Stimulated activated CD8-positive, alpha-beta memory T cell treated with anti-CD3 and anti-CD28 coated beads, Interleukin-12 subunit alpha, Interleukin-12 subunit beta, amount 100 ng/mL, for 4 hours (primary cell): ENCODE results near the gene FKBP11.
"Not testable (repeated sequence)": the region's sequence is repeated elsewhere in the genome, so short reads cannot be mapped to it uniquely, and the experiment has no call there.

Experiments
- DNase-seq: peaks from one replicate; pipeline ENCODE4 v3.0.0-alpha.2; 2020; ENCODE audit warnings: low read depth

Gene FKBP11

DNA sequence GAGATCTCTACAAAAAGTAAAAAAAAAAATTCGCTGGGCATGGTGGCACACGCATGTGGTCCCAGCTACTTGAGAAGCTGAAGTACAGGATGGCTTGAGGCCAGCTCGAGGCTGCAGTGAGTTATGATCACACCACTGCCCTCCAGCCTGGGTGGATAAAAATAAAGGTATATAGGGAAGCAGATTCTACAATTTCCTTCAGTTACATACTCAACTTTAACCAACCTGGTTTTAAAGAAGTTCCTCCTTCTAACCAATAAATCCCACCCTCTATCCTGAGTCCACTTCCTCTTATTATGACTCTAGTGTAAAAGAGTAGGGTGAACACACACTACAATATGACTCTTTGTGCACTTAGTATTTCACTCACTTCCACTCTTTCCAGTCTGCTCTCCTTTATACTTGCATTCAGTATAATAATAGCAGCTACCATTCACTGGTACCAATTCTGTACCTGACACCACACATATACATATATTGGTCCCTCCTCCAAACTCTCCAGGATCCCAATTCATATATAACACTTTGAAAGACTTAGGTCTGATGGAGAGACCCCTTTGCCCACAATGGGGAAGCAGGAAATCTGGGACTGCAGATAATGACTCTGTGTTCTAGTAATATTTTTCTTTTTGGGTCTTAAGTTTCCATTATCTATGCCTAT is 29.7 kb upstream of the FKBP11 start:
- DNase-seq = no peak

- no peak for DNase-seq
These were observed 28.8 kb upstream of the FKBP11 start for GRCh38 chr12:48954061-48954460.

GRCh38 chr12:48952691-48953090 is 27.4 kb upstream of the FKBP11 start:
- DNase-seq = no peak

GRCh38 chr12:48947727-48948126 is 22.4 kb upstream of the FKBP11 start:
- no peak for DNase-seq

DNA sequence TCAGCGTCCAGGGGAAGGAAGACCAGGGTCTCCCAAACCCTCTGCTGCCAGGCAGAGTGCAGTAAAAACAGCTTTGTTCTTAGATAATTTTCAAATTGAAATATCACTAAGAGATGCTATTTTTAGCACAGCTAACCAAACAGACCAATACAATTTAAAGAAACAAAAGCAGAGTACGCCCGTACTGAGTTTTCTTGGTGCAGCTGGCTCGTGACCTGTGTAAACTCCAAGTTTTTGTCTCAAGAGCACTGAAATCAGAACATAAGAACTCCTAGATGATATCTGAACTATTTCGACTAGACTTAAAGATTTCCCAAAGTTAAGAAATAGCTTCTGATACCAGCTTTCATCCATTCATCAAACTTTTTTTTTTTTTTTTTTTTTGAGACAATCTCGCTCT is 21.7 kb upstream of the FKBP11 start:
- no peak for DNase-seq

DNA sequence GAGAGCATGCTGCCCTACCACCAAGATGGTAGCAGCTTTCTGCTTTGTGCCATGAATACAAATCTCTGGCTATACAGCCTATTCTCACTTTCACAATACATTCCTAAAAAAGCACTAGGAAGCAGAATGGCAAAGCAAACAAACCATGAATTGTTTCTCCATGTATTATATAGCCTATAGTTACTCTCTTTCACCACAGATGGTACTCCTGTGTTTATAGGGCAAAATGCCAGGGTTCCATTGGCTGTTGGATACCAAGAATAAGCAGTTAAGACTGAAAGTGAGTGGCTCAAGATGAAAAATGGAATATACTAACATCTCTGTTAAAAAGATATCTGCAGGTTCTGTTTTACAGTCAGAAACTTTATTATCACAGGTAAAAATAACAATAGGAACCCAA is 20.9 kb upstream of the FKBP11 start:
- DNase-seq = no peak

- DNase-seq = no peak
These were observed 17.9 kb upstream of the FKBP11 start for GRCh38 chr12:48943221-48943620.

DNA sequence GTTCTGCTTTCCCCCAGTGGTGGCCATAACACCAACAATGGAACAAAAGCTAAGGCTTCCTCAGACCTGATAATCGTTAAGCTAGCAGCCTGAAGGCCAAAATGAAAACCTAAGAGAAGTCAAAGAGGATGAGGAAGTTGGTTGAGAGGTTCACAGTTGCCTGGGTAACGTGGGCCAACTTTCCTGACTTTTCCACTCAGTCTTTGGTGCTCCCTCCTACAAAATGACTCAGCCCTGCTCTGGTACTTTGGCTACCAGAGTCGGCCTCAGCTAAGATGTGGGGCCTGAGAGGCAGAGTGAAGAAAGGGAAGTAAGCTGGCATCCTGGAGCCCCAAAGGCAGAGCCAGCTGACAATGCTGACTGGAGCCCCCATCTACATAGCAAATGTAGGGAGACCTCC is 14.9 kb upstream of the FKBP11 start:
- DNase-seq = no peak

DNA sequence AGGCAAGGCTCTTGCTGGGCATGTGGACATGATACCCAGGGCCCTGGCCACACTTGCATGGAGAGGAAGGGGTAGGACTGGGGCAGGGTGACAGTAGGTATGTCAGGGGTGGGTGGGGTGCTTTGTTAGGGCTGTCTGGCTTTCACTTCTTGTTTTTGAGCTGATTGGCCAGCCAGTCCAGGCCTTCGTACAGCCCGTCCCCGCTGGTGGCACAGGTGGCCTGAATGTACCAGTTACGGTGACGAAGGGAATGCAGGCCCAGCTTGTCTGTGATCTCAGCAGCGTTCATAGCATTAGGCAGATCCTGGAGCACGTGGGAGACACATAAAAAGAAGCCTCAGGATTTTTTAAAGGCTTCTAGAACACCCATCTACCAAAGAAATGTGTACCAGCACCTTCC is 13.5 kb upstream of the FKBP11 start:
- DNase-seq = no peak

- DNase-seq = no peak
These were observed 11.9 kb upstream of the FKBP11 start for GRCh38 chr12:48937170-48937569.

- peak; percentile 64 for DNase-seq
These were observed 11.2 kb upstream of the FKBP11 start for GRCh38 chr12:48936379-48936979.

- DNase-seq = no peak
These were observed 9.0 kb upstream of the FKBP11 start for GRCh38 chr12:48934312-48934706.

DNA sequence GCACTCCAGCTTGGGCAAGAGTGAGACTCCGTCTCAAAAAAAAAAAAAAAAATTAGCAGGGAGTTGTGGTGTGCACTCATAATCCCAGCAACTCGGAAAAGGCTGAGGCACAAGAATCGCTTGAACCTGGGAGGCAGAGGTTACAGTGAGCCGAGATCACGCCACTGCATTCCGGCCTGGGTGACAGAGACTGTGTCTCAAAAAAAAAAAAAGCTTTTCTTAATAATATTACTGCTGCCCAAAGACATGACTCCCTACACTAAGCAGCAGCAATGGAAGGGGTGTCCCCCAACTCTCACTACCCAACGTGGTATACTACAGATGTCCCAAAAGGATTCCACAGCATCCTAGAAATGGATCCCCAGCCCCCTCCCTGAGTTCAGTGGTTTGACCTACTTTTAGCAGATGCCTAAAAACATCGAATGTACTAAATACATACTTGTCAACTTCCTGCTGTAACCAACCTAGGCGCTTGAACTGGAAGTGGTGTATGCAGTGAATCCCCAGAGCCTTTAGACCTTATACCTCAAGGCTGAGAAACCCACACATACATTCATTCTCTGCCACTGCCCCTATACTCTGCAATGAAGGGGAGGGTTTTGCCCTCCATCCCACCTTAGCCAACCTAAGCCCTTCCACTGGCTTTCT is 8.5 kb upstream of the FKBP11 start:
- no peak for DNase-seq

- no peak for DNase-seq
These were observed 7.6 kb upstream of the FKBP11 start for GRCh38 chr12:48932878-48933277.

DNA sequence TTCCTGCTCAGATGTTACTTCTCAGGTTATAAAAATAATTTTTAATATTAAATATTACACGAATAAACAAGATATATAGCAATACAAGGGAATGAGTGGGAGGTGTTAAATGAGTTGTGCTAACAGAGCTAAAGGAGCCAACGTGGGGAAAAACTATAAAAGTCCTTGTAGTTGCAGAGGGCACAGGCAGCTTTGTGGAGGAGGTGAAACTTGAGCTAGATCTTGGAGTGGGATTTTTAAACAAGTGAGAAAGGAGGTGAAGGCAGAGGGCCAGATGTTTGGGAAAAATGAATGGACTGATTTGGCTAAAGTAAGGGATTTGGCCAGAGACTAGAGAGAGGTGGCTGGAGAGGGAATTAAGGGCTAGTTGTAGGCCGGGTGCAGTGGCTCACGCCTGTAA is 5.2 kb upstream of the FKBP11 start:
- no peak for DNase-seq

DNA sequence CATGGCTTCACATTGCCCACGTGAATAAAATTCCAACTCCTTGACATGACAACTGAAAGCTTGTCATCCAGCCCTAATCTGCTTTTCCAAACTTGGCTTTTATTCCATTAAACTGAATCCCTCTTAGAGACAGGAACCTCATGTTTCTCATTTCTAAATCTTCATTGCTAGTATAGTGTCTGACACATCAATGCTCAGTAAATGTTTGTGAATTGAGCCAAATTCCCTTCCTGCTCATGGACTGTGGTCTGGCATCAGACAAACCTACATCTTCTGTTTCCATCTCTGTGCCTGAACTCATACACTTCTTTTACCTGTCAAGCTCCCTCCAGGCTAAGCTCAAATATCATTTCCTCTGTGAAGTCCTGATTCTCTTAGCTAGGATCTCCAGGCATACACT is 4.3 kb upstream of the FKBP11 start:
- no peak for DNase-seq

DNA sequence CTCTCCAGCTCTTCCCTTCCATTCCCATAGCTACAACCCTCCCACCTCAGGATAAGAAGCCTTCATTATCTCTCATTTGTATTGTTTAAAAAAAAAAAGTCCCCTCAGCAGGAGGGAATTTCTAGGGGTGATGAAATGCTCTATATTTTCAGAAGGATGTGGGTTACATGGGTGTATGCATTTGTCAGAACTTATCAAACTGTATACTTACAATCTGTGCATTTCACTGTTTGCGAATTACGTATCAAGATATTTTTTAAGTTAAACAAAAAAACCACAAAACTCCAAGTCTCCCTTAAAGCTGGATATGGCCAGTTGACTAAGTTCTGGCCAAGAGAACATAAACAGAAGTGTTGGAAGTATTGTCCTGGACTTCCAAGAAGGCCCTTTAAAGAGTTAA is 2.0 kb upstream of the FKBP11 start:
- DNase-seq = no peak

DNA sequence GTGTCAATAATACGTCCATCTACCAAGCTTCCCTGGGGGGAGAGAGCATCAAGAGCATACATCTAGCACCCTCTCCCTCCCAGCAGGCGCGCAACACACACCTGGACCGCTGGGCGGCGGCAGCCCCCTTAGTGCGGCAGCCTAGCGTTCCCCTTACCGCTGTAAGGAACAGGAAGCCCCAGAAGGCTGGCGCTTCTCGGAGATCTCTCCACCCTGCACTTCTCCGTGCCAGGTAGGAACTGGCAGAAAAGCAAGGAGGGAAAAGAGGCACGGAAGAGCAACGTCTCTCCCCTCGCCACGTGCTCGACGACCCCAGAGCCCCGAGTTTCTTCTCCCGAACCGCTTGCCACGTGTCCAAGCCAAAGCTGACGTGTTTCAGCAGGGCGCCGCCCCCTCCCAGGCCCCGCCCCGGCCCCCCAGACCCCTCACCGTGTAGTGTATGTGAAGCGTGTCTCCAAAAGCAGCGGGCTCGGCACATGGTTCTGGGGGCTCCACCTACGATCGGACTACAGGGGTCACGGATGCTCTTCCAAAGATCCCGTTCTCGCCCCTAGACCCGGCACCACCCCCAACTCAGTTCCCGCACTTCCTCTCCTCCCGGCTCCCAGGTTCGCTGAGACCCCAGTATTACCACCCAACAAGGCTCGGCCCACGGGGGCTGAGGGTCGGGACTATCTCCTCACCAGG is 532 bp downstream of the FKBP11 start:
- DNase-seq = peak; percentile 74

- no peak for DNase-seq
These were observed 2.2 kb downstream of the FKBP11 start for GRCh38 chr12:48923117-48923516.

- no peak for DNase-seq
These were observed 7.3 kb downstream of the FKBP11 start for GRCh38 chr12:48917857-48918537.

- no peak for DNase-seq
These were observed 15.1 kb downstream of the FKBP11 start for GRCh38 chr12:48910196-48910595.

- DNase-seq = not testable (repeated sequence)
These were observed 15.6 kb downstream of the FKBP11 start for GRCh38 chr12:48909698-48910097.

DNA sequence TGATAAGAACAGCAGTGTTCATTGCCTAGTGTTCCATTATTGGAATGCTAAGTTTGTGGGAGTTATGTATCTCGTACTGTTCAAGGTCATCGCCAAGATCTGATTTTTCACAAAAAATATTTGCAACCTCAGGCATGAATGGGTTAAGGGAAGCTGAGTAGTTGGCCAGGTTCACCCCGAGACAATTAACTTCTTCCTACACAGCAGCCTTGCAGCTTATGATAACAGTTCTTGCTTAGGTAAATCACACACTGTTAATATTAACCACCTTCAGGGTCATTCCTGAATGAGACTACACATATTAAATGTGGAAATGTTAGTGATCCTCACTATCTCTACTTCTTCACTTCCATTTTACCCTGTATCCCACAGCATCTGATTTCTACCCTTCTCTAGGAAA is 18.0 kb downstream of the FKBP11 start:
- DNase-seq = no peak
